Renal cortical epithelial cell (primary cell): Measurements from ENCODE around the gene CLCN7. TPM values are rescaled to one million over a fixed set of nuclear protein-coding genes. Genes with fewer than 3 reads are reported as not detected.

Experiments
- DNase-seq: peaks from one replicate; pipeline ENCODE4 v3.0.0-alpha.2; 2011; ENCODE audit warnings: low read depth
- total RNA-seq: library from RNA; depleted of rRNA; stranded (reverse); fragments of >200 nt; gene quantifications from 2 replicates; pipeline ENCODE4 v1.2.3, GENCODE V29; 2014

The CLCN7 gene
- total RNA-seq, 1 donor from 2014 or later = 79.8 TPM

DNA sequence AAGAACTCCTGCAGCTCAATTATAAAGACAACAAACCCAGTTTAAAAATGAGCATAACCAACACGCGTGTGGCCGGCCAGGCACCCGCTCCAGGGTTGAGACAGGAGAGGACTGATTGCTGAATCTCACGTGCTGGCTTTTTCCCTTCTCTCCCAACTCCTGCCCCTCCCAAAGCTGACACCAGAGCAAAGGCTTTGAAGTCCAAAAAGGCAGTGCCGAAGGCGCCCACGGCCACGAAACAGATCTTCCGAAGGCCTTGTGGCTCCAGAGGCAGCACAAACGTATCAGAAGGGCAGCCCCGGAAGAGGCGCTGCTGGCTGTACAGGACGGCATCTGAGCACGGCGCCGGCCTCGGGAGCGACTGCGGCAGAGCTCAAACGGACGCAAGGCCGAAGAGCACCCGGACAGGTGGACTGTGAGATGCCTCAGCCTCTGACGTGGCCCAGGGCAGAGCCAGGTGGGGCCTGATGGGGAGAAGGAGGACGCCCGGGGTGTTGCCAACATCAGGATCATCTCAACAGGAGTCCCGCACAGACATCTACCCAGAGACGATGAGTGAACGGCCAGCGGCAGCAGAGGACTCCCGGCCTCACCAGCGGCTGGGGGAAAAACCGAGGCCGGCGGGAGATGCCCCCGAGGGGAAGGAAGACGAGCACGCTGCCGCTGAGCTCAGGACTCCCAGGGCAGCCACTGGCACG lies 10.5 kb downstream of the CLCN7 start:
- DNase-seq = no peak

- no peak for DNase-seq
These were observed 13.7 kb downstream of the CLCN7 start for GRCh38 chr16:1461146-1461545.

DNA sequence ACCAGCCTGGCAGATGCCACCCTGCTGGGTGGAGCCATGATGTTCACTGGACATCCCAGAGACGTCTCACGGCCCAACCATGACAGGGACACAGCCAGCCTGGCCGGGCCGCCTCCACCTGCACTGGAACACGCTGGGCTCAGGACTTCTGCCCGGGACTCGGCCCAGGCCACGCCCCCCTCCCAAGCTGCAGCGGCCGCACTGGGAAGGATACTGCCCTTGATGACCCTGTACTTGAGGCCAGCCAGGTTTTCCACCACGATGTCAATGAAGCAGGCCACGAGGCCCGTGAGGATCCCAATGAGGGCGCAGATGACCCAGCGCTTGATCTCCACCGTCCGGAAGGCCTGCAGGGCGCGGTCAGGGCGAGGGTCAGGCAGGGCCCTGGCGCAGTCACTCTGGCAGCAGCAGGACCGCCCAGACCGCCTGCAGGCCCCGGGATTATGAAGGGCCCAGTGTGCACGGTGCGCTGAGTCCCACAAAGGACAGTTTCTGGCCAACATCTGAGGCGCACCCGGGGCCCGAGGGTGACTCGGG lies 14.2 kb downstream of the CLCN7 start:
- DNase-seq = no peak

- DNase-seq = no peak
These were observed 14.9 kb downstream of the CLCN7 start for GRCh38 chr16:1459967-1460366.

- no peak for DNase-seq
These were observed 15.9 kb downstream of the CLCN7 start for GRCh38 chr16:1458977-1459341.

DNA sequence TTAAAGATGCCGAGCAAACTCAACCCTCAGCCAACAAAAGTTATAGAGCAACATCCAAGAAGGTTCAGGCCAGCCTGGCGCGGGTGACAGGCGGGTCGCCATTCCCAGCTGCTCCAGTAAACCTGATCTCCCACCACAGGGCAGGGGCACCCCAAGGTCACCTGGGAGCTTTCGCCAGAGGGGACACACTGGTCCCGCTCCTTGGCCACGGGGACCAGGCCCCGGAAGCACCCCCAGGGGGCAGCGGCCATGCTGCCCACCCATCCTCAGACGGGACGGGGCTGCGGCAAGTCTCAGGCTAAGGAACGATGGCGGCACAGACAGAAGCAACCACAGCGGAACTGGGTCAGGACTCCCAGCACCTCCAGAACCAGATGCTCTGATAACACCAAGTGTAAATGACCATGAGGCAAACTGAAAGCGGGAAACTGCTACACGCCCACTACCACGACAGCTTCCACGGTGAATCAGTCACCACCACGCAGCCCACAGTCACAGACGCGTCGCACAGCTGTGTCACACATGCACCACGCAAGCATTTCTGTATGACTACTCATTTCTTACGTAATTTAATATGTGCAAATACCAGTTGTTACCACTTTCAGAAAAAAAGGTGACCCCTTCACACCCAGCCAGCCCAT lies 16.4 kb downstream of the CLCN7 start:
- no peak for DNase-seq

GRCh38 chr16:1457489-1458245 lies 17.2 kb downstream of the CLCN7 start:
- no peak for DNase-seq

DNA sequence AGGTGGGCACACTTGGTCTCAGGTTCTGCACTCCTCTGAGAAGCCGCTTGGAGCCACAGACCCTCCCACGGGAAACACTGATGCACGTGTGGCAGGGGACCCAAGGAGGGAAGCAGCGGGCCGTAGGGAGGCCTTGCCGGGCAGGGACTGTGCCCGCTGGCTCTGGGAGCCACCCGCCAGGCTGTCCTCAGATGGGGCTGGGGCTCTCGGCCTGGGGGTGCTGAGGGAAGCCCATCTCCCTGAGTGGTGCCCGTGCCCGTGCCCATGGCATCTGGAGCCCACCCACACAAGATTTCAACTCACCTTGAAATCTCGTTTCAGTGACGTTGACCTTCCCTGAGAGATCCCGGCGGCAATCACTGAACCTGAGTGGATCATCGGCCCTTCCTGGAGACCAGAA lies 17.9 kb downstream of the CLCN7 start:
- no peak for DNase-seq

GRCh38 chr16:1455190-1456171 lies 19.3 kb downstream of the CLCN7 start:
- no peak for DNase-seq

GRCh38 chr16:1454561-1454960 lies 20.3 kb downstream of the CLCN7 start:
- no peak for DNase-seq

- no peak for DNase-seq
These were observed 21.5 kb downstream of the CLCN7 start for GRCh38 chr16:1453316-1453715.

- DNase-seq = no peak
These were observed 22.3 kb downstream of the CLCN7 start for GRCh38 chr16:1452530-1452929.

DNA sequence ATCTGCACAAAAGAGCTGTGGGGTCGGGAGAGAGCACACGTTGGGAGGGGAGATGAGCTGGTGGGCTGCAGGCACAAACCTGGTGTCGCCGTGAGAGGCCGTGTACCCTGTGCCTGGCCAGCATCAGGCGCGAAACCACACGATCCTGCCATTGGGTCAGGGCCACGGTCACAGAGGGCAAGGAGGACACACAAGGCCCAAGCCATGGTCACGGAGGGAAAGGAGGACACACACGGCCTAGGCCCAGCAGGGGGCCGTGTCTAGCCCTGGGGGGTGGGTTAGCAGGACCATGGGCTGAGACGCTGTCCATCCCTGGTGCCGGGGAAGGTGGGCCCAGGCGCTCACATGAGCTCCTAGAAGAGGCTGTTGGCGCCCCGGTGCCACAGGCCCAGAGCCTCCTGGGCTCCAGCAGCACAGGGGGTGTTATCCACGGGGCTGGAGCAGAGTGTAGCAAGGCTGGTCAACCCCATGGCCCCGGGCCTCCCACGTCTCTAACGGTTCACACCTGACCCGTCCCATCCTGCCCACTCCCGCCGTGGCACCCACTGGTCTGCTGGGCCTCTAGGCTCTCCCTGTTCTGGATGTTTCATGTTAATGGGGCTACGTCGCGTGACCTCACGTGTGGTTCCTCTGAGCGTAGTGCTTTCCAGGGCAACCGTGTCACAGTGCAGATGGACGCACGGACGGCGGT lies 23.0 kb downstream of the CLCN7 start:
- no peak for DNase-seq

- DNase-seq = no peak
These were observed 24.0 kb downstream of the CLCN7 start for GRCh38 chr16:1450841-1451240.

GRCh38 chr16:1450218-1450617 lies 24.6 kb downstream of the CLCN7 start:
- no peak for DNase-seq

DNA sequence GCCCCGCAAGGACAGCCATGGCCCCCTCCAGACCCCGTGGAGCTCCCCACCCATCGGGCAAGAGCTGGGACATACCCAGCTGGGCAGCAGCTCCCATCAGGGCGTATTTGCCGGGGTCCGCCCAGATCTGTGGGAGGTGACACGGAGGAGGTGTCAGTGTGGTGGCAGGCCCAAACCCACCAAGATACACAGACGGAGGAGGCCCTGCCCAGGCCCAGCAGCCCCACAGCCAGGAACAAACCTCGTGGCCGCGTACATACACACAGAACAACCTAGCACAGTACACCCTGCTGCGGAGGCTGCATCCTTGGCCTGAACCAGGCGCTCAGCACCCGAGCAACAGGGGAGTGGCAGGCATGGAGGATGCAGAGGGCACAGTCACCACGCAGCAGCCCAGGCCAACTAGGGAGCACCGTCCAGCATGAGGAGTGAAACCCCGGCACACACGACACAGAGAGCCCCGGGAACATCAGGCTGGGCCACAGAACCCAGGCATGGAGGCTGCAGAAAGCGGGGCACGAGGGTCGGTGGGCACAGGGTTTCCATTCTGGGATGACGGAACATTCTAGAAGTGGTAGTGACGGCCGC lies 25.5 kb downstream of the CLCN7 start:
- no peak for DNase-seq

DNA sequence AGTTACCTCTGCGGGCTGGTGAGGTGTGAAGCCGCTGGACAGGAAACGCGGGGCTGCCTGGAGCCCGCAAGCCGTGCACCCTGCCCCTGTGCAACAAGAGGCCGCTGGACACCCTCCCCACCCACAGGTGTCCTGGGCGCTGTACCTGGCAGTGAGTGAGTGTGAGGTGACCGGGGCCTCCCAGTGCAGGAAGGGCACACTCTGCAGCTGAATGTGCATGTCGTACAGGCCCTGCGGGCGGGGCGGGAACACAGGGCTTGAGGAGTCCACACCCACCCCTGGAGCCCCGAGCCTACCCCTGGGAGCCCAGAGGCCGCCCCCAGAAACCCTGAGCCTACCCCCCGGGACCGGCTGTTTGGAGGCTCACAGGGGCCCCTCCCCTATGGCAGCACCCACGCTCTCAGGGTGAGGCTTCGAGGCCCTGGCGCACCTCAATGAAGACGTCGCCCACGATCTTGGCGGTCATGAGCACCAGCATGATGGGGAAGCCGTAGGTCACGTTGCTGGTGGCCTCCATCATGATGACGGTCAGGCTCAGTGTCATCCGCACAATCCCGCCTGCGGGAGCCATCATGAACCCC lies 26.2 kb downstream of the CLCN7 start:
- DNase-seq = no peak

GRCh38 chr16:1447965-1448364 lies 26.9 kb downstream of the CLCN7 start:
- no peak for DNase-seq

GRCh38 chr16:1446296-1447080 lies 28.3 kb downstream of the CLCN7 start:
- no peak for DNase-seq
